ENCODE measurements around the gene MFAP5.
"Not testable (repeated sequence)": the region's sequence is repeated elsewhere in the genome, so short reads cannot be mapped to it uniquely, and the experiment has no call there.

MFAP5 gene

GRCh38 chr12:8628731-8629130, 33.9 kb downstream of the MFAP5 start:
- peak; percentile 89 for DNase-seq

DNA sequence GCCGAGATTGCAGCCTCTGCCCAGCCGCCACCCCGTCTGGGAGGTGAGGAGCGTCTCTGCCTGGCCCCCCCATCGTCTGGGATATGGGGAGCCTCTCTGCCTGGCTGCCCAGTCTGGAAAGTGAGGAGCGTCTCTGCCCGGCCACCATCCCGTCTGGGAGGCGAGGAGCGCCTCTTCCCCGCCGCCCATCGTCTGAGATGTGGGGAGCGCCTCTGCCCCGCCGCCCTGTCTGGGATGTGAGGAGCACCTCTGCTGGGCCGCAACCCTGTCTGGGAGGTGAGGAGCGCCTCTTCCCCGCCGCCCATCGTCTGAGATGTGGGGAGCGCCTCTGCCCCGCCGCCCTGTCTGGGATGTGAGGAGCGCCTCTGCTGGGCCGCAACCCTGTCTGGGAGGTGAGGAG, 37.9 kb downstream of the MFAP5 start:
- DNase-seq: not testable (repeated sequence)

DNA sequence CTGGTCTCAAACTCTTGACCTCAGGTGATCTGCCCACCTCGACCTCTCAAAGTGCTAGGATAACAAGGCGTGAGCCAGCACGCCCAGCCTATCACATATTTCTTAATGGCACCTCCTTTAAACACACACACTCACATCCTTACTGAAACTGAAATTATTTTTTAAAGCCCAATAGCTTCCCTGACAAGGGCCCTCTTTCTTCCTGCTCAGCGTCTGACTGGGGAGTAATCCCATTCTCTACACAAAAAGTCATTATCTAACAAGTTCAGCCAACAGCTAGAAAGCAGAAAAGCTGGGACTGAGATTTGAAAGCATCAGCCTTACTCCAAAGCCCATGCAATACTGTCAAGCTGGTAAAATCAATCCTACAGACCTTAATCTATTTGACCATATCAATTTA, 40.0 kb downstream of the MFAP5 start:
- DNase-seq: no peak

DNA sequence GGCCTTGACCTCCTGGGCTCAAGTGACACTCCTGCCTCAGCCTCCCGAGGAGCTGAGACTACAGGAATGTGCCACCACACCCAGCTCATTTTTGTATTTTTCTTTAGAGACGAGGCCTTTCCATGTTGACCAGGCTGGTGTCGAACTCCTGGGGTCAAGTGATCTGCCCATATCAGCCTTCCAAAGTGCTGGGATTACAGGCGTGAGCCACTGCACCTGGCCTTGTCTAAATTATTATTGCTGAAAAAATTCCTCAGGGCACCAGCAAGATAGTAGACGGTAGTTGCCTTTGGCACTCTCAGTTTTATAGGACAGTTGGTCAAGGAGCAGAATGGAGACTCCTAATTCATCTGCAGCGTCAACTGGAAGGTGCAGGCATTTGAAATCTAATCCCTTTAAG, 47.4 kb downstream of the MFAP5 start:
- DNase-seq: no peak

DNA sequence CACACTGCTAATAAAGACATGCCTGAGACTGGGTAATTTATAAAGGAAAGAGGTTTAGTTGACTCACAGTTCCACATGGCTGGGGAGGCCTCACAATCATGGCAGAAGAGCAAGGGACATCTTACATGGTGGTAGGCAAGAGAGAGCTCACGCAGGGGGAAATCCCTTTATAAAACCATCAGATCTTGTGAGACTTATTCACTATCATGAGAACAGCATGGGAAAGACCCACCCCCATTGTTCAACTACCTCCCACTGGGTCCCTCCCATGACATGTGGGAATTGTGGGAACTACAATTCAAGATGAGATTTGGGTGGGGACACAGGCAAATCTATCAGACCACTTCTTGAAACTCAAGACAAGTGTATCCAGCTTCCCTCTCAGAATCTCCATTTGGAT, 48.7 kb downstream of the MFAP5 start:
- DNase-seq: not testable (repeated sequence)

GRCh38 chr12:8612629-8613028, 50.0 kb downstream of the MFAP5 start, which contains the start of gene AICDA:
Gene AICDA (minus strand): TSS chr12:8612859. CDS start chr12:8612767, 92 bp downstream.
- DNase-seq: no peak

DNA sequence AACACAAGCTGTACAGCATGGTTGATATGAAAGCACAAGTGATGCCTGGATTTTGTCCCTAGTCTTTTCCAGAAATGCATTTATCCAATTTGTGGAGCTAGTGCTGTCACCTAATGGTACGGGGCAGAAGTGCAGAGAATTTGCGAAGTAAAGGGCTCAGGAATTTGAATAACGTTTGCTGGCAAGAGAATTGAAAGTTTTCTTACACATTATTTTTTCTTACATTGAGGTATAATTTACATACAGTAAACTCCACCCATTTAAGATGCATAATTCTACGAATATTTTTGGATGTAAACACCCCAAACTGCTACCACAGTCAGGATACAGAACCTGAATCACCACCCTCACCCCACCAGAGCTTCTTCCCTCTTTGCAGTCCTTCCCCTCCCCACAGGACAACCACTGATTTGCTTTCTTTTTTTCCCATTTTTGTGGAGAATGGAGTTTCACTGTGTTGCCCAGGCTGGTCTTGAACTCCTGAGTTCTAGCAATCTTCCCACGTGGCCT, 53.5 kb downstream of the MFAP5 start:
- peak; percentile 61 for DNase-seq

DNA sequence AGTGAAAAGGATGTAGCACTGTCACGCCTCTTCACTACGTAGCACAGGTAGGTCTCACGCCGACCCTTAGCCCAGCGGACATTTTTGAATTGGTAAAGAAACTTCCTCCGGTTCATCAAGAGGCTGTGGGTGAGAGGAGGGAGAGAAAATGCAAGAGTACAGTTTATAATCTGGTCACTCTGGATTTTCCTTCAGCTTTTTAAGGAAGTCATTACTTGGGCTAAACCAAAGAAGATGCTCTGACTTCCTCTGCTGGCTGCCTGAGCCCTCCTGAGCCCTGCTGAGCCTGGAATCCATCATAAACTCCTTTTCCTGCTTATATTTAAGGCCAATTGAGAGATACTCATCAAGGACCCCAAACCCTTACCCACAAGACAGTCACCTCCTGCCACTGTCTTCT, 55.7 kb downstream of the MFAP5 start:
- DNase-seq: no peak

GRCh38 chr12:8605057-8605456, 57.6 kb downstream of the MFAP5 start:
- DNase-seq: no peak

GRCh38 chr12:8603856-8604255, 58.8 kb downstream of the MFAP5 start:
- no peak for DNase-seq

DNA sequence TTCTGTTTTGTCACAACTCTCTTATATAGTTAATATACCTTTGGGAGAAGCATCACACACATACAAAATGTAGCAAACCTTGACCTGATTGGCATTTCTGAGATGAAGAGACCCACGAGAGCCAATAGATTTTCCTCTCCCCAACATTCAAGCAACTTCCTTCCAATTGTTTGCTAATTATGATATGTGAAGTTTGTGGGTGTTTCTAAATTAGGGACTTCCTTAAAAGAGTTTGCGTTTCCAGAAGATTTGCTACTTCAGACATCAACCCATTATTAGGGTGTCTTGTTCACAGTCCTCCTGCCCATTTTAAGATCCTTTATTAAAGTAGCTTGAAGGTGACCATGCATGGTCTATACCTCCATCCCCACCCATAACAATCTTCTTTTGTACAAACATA, 59.3 kb downstream of the MFAP5 start:
- DNase-seq: no peak

DNA sequence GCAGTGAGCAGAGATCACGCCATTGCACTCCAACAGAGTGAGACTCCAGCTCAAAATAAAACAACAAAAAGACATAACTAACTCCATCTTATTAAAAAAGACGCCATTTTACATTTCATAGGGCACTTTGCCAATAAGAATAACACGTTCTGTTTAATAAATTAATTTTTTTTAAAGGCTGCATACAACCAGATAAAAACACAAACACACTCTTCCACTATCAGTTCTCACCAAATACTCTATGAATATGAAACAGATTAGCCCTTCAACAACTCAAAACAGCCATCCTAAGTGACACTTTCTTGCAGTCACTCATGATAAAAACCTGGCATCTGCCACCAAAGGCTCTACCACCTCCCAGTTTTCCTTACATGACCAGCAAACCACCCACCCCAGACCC, 66.1 kb downstream of the MFAP5 start:
- no peak for DNase-seq

Data from fibroblast of skin of back (primary cell).